ENCODE data around the gene CERS6.

CERS6 gene

DNA sequence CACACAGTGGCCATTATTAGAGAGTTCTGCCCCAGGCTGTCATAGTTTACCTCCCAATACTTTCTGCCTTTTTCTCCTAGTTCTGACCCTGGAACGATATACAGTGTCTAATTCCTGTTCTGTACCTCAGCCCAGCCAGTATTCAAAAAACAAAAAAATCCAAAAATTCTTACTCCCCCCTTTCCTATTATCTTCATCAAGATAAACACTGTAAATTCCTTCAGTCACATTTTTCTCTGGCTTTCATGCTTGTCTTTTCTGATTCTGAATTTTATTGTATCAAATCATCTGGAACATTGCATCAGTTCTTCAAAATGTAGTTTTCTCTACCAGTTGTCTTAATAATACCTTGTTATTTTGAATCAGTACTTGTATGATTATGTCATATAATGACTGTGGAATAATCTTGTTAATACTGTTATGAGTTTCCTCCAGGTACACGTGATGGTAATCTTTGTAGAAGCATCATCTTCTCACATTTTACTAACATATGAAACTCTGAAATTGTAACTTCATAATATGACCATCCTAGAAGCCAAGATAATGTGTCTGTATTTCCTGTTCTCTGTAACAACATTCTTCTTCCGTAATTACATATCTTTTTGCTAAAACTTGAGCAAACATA, 267.3 kb downstream of the CERS6 start:
- no peak for DNase-seq (ENCODE audit: low read depth in 2 of 2, low spot score in 1 of 2)

DNA sequence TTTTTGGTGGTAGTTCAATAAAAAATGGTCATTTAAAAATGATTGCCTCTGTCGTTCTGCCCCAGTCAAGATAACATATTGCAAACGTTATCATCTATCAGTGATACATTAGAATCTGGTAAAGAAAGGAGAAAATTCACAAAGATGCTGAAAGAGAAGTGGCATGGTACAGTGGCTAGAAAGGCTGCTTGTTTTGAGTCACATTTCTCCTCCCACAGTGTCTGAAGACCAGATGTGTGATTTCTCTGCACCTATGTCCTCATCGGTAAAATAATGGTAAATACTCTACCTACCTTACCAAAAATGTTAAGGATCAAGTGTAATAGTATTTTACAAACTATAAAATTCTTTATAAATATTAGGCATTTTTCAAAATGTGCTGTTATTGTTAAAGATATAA, 270.3 kb downstream of the CERS6 start:
- no peak for DNase-seq (ENCODE audit: low read depth in 2 of 2, low spot score in 1 of 2)

DNA sequence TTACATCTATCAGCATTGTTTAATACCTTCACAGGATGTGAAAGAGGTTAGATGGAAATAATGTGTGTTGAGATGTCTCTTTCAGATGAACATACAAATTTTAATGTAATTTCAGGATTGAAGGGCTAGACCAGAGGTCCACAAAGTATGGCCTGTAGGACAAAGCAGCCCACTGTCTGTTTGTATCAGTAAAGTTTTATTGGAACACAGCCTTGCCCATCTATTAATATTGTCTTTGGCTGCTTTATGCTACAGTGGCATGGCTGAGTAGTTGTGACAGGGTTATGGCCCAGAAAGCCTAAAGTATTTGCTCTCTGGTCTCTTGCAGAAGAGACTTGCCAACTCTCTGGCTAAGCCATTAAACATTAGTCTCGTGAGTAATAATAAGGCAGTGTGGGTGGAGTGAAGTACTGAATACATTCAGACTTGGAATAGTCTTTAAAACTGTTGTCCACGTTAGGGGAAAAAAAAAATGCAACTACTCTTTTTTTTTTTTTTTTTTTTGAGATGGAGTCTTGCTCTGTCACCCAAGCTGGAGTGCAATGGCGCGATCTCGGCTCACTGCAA, 271.9 kb downstream of the CERS6 start:
- DNase-seq (ENCODE audit: low read depth in 2 of 2, low spot score in 1 of 2): no peak

DNA sequence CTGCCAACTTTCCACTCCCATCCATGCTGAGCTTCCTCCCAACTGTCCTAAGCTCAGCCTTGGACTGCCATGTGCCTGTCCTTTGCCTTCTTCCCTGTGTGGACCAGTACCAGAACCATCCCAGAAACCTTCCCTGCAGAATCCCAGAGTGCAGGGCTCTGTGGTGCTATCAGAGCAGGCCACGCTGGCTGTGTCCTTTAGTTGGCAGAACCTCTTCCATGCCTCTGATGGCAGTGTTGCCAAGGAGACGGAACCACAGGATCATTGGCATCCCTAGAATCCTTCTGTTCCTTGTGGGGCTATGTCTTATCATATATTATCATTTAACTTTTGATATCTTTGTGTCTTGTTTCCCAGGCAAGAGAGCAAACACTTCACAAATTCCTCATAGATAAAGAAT, 273.4 kb downstream of the CERS6 start:
- no peak for DNase-seq (ENCODE audit: low read depth in 2 of 2, low spot score in 1 of 2)

DNA sequence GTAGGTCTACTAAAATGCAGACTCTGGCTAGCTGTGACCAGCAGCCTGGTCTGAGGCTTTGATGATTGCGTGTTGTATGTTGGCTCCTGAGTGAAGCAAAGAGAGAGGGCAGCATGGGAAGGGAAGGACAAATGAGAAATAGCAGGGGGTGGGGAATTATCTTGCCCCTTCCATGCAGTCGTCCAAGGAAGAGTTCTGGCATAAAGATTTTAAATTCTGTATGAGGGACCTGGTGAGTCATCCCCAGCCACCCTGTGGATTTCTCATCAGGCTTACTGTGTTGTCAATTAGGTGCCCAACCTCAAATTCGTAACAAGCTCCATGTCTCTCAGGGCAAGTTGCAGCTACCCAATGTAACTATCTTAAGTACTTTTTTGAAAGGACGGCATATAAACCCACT, 274.3 kb downstream of the CERS6 start:
- no peak for DNase-seq (ENCODE audit: low read depth in 2 of 2, low spot score in 1 of 2)

DNA sequence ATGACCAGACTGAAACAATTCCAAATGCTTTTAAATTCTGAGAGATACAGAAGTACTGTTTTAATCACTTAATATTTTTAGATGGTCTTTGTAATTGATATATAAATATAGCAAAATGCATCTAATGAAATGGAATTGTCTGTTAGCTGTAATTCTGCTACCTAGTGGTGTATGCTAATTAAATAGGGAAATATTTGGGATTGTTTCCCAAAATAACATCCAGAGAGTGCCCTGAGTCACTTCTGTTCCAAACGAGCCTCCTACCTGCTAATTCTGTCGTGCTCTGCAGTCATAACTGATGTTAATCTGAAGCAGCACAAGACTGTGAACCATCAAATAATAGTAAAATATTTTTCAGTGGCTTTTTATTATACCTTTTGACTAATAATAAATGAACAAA, 274.9 kb downstream of the CERS6 start:
- no peak for DNase-seq (ENCODE audit: low read depth in 2 of 2, low spot score in 1 of 2)

DNA sequence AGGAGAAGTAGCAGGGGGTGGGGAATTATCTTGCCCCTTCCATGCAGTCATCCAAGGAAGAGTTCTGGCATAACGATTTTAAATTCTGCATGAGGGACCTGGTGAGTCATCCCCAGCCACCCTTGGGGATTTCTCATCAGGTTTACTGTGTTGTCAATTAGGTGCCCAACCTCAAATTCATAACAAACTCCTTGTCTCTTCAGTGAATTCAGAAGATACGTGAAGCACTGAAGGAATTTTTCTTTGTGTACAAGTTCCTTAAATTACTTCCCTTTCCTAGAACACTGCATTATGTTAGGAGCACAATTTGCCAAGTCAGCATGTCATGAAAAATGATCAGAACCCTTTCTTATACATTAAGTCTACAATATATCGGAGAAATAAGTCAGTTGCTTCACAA, 275.5 kb downstream of the CERS6 start:
- no peak for DNase-seq (ENCODE audit: low read depth in 2 of 2, low spot score in 1 of 2)

DNA sequence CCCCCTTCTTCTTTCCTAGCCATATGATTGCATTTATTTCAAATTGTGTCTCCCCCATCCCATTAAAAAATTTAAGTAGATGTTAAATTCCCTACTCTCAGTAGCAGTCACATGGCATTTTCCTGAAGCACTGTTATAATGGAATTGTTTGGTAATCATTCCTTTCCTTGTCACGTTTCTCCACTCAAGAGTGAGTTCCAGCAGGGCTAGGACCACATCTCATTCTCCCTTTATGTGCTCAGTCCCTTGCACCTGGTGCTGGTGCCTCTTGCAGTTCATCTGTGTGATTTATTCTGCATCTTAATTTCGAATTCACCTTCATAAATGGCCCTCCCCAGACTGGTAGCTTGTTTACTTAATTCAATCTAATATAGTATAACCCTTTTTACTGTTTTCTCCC, 276.0 kb downstream of the CERS6 start:
- DNase-seq (ENCODE audit: low read depth in 2 of 2, low spot score in 1 of 2): no peak

DNA sequence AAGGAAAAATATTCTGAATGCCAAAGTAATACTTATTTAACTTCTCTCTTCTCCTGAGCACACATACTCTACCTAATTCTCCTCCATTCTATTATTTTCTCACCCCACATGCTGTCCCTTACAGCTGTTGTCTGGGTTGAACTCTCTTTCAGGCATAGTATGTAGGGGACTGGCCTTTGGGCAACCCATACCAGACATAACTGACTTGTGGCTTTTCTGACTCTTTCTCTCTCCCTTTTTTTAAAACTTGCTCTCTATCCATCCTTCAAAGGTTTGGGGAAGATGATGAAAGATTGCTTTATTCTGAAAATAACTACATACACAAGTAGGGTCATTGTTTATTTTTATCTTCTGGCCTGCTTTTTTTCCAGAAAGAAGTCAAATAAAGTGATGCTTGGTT, 276.4 kb downstream of the CERS6 start:
- DNase-seq (ENCODE audit: low read depth in 2 of 2, low spot score in 1 of 2): no peak

DNA sequence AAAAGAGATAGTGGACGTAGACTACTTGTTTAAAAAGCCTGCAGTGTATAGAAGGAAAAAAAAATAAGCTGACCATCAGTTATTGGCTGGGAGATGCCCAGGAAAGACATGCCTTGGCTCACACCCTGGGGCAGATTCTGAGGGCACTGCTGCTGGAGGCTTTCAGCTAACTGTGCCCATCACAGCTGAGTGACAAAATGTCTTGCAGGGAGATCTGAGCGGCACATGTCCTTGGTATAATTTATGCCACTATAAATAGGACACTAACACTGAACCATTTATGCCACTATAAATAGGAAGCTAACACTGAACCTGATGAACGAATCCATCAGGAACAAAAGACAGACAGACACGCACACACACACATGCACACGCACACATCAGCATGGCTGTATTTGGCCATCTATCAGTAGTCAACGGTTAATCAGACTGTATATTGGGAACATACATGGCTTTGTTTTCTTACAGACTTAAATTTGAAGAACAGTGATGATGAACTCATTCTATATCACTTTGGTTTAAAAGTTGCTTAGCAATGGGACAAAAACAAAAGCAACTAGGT, 278.2 kb downstream of the CERS6 start:
- DNase-seq (ENCODE audit: low read depth in 2 of 2, low spot score in 1 of 2): no peak

DNA sequence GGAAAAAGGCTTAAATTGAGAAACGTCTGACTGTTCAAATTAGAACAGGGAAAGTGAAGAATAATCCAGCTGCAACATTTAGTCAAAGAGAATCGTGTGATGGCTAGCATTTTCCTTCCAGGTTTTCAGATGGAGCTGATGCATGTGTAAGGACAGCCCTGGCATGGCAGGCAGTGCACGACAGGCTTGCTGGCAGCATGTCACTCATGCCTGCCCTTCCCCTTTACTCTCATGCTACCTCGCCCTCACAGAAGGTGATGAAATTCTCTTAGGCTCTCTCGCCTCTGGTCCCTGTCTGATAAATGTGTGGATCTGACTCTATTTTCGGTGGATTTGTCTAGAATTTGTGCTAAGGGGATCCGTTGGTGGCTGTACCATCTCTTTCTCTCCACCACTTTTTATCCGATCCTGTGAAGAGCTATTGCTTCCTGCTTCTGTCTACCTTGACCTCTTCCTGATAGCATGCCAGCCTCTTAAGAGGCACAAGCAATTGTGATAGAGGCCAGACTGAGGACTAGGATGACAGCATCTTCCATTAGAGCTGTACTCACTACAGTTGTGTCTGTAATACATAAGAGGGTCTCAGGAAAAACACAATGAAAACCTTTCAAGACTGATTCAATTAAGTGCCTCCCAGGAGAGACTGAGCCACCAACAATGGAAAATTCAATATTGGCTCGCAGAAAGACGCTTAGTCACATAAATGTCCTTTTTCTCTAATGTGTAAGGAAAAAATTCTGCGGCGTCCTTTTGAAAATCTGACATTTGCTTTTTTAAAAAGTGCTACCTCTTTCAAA, 280.8 kb downstream of the CERS6 start:
- DNase-seq (ENCODE audit: low read depth in 2 of 2, low spot score in 1 of 2): no peak

DNA sequence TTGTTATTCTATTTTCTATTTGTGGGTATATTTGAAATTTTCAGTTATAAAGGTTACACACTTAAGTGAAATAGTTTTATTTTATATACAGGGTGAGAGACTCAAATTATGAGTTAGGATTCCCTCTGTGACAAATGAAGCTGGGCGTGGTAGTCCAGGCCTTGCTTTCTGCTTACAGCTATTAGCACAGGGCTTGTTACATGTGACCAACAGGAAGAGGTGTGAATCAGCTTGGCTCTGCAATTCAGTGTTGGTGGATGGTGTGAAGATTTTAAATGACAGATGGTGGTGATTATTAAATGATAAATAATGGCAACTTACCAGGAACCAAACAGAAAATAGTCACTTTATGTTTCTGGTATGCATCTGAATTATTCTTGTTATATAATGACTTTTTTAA, 282.0 kb downstream of the CERS6 start:
- DNase-seq (ENCODE audit: low read depth in 2 of 2, low spot score in 1 of 2): no peak

DNA sequence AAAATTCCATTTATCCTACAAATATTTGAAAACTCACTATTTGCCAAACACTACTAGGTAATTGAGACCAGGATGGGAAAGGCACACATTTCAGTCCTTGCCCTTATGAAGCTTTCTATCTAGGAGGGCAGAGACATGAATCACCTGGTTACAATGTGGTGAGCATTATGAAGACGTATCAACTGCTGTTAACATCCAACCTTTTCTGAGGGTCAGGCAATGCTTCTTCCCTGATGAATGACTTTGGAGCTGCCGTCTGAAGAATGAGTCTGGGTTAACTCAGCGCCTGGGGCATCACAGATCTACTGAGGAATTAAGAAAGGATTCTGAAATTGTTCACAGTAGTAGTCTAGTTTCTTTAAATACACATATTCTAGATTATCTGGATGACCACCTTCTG, 284.3 kb downstream of the CERS6 start:
- DNase-seq (ENCODE audit: low read depth in 2 of 2, low spot score in 1 of 2): no peak

DNA sequence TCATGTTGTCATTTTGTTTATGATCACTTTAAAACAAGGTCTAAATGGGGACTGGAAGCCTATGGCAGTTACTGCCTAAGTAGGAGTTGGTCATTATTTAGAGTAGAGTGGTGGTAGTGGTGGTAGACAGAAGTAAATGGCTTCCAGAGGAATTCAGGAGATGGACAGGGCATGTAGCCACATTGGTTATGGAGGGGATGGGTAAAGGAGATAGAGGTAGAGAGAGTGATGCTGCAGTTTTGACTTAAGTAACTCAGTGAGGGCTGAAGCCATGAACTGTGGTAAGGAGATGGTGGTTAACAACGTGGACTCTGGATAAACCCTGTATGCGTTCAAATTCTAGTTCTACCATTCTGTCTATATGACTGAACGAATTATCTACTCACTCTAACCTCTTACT, 284.7 kb downstream of the CERS6 start:
- DNase-seq (ENCODE audit: low read depth in 2 of 2, low spot score in 1 of 2): no peak

DNA sequence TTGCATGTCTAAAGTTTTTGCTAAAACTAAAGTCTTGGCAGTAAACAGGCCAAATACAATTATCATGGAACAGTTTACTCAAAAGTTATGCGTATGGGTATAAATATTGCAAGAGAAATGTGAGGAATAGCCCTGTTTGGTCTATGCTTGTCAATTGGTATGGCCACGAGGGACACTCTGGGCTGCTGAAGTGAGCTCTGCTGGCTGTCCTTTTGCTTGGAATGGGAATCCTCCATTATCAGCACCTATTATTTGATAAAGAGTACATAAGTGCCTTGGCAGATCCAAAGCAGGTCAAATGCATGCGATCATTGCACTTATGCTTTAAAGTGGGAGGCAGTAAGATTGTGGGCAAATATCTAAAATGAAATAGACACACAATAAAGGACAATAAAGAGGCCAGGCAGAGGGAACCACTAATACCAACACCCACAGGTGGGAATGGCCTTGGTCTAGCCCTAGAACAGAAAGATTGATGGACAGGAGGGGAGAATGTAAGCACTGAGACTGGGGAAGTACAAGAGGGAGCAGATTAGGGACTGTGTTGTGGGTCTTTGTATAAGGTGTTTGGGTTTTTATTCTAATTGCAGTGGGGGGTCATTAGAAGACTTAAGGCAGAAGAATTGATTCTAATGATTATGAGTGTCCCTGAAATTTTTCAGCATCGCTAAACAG, 286.3 kb downstream of the CERS6 start:
- no peak for DNase-seq (ENCODE audit: low read depth in 2 of 2, low spot score in 1 of 2)

DNA sequence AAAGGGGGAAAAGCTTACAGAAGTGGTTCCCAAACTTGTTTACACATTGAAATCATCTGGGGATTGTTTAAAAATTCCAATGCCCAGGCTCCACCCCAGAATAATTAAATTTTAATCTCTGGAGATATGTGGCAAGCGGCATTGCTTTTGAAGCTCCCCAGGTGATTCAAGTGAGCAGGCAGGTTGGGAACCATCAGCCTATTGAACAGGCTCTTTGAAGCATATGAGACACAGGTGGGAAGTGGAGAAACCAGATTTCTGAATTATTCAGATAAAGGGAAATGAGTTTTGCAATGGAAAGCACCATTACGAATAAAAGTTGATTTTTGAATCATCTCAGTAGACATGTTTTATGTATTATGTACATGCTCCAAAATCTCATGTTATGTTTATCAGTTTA, 288.8 kb downstream of the CERS6 start:
- DNase-seq (ENCODE audit: low read depth in 2 of 2, low spot score in 1 of 2): no peak

DNA sequence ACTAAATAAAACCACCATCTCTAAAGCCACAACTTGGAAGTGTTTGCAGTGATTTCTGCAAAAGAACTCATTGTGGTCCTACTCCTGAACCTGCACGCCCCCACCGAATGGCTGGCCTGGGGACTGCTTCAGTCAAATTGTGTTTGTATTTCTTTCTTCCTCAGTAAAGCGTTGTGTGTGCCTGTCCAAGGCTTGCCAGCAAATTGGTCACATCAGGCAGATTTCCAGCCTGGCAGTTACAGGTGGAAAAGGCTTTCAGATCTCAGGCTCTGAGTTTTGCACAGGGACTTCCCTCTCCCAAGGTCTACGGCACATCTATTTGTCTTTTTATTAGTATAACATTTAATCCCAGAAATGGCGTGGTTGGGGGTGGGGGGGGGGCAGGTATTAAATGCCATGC, 292.4 kb downstream of the CERS6 start:
- no peak for DNase-seq (ENCODE audit: low read depth in 2 of 2, low spot score in 1 of 2)

DNA sequence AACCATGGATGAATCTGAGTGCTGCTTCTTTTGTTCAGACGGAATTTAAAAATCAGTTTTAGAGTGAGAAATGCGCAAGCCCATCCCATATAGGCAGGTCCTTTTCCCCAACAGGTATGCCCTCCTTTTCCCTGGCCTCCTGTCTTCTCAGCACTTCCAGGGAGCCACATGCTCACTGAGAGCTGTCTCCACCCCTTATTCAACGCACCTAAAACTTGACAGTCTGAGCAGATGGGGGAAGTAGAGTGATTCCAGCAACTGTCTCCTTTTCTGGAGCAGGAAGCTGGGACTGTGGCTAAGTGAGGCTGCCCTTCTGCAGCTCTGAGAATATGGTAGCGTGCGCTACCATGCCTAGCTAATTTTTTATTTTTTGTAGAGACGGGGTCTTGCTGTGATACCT, 293.2 kb downstream of the CERS6 start:
- DNase-seq (ENCODE audit: low read depth in 2 of 2, low spot score in 1 of 2): no peak

DNA sequence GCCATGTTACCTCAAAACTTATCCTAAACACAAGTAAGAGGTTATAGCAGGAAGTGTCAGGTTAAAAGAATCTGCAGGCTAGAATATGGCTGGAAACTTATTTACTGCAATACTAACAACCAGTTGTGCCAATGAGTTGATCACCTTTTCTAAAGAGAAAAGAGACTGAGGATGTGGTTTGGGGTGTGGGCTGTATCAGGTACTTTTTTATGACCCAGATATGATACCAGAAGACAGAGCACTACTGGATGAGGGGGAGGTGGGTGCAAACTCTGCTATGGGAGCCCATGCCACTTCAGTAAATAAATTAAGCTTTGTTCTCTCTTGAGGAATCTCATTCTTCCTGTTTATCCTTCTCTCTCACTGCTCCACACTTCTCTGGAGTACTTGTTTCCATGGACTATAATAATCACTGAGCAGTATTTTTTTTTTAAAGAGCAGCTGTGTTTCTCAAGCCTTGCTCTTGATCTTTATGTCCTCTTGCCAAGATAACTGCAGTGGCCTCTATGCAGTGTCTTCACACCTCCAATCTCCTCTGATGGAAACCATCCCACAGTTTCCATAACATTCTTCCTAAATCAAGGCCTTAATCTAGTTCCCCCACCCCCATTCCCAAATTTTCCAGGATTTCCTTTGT, 295.1 kb downstream of the CERS6 start:
- no peak for DNase-seq (ENCODE audit: low read depth in 2 of 2, low spot score in 1 of 2)

DNA sequence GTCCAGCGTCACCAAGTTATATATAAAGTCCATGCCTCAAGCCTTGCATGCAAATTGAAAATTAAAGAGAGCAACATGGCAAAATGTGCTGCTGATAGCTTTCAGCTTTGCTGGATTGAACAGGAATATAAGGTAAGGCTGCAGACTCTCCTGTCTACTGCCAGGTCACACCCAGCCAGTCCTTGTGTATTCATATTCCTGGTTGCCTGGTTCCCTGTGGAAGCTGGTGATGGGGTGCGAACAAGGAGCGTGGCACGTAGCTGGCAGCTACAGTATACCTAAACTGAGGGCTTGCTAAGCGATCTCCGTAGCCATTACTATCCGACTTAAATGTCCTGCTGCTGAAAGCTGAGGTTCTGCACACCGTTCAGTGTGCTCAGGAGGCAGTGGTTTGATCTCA, 296.3 kb downstream of the CERS6 start:
- no peak for DNase-seq (ENCODE audit: low read depth in 2 of 2, low spot score in 1 of 2)

DNA sequence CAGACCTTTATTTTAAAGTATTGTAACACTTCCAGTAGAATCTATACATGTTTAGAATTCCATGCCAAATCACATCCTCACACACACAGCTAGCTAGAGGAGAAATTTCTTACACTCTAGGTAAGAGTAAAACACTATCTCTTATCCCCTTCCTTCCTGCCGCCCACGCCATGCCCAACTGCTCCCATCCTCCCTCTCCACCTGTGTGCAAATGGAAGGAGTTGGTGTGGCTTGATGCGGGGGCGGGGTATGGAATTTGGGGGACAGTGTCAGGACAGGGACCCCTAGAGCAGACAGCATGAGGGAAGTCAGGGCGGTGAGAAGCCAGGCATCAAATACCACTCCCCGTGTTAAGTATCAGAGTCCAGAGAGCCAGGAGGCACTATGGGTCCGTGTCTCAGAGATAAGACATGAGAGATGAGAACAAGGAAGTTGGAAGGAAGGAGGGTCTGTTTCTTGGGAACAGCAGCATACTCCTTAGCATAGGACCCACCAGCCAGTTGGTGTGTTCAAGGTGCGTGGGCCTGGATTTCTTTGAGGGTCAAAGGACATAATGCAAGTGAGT, 297.8 kb downstream of the CERS6 start:
- no peak for DNase-seq (ENCODE audit: low read depth in 2 of 2, low spot score in 1 of 2)

All from stimulated activated CD8-positive, alpha-beta memory T cell treated with anti-CD3 and anti-CD28 coated beads, Interleukin-4, amount 100 ng/mL, for 1 hour (primary cell).